GM19452 (cell line): ENCODE data around the gene CCDC146.
"Not testable (repeated sequence)": the region's sequence is repeated elsewhere in the genome, so short reads cannot be mapped to it uniquely, and the experiment has no call there.

Experiments
- ATAC-seq: cut with Tn5 transposase; IDR thresholded peaks from one replicate; pipeline ENCODE4 v1.9.1; 2021; ENCODE audit not compliant: unreplicated experiment

CCDC146 gene

GRCh38 chr7:77121860-77122681, at the start of gene CCDC146:
Gene CCDC146 (plus strand): TSS chr7:77122615. CDS start chr7:77167669, 45,054 bp downstream.
- ATAC-seq, result peak; percentile 98

GRCh38 chr7:77074786-77075396, 47.5 kb upstream of the CCDC146 start:
- ATAC-seq, result not testable (repeated sequence)

- ATAC-seq, result not testable (repeated sequence)
These were observed 45.4 kb upstream of the CCDC146 start for GRCh38 chr7:77077060-77077459.

- not testable (repeated sequence) for ATAC-seq
These were observed 43.3 kb upstream of the CCDC146 start for GRCh38 chr7:77079112-77079511.

- ATAC-seq, result not testable (repeated sequence)
These were observed 42.8 kb upstream of the CCDC146 start for GRCh38 chr7:77079624-77080023.

- ATAC-seq, result not testable (repeated sequence)
These were observed 42.2 kb upstream of the CCDC146 start for GRCh38 chr7:77080236-77080635.

- ATAC-seq, result not testable (repeated sequence)
These were observed 40.2 kb upstream of the CCDC146 start for GRCh38 chr7:77082192-77082591.

GRCh38 chr7:77092301-77092700, 30.1 kb upstream of the CCDC146 start:
- not testable (repeated sequence) for ATAC-seq

- ATAC-seq, result not testable (repeated sequence)
These were observed 21.9 kb upstream of the CCDC146 start for GRCh38 chr7:77100501-77100900.

- ATAC-seq, result not testable (repeated sequence)
These were observed 21.2 kb upstream of the CCDC146 start for GRCh38 chr7:77101187-77101586.

- ATAC-seq, result not testable (repeated sequence)
These were observed 19.7 kb upstream of the CCDC146 start for GRCh38 chr7:77102671-77103070.

- not testable (repeated sequence) for ATAC-seq
These were observed 16.5 kb upstream of the CCDC146 start for GRCh38 chr7:77105904-77106303.

- not testable (repeated sequence) for ATAC-seq
These were observed 14.8 kb upstream of the CCDC146 start for GRCh38 chr7:77107659-77108058.

- not testable (repeated sequence) for ATAC-seq
These were observed 14.1 kb upstream of the CCDC146 start for GRCh38 chr7:77108362-77108761.

GRCh38 chr7:77112719-77113306, 9.6 kb upstream of the CCDC146 start:
- not testable (repeated sequence) for ATAC-seq

- not testable (repeated sequence) for ATAC-seq
These were observed 3.1 kb downstream of the CCDC146 start for GRCh38 chr7:77125486-77125885.

- not testable (repeated sequence) for ATAC-seq
These were observed 4.6 kb downstream of the CCDC146 start for GRCh38 chr7:77127009-77127408.

- ATAC-seq, result peak; percentile 75
These were observed 6.4 kb downstream of the CCDC146 start for GRCh38 chr7:77128582-77129410.

- not testable (repeated sequence) for ATAC-seq
These were observed 9.4 kb downstream of the CCDC146 start for GRCh38 chr7:77131781-77132180.

GRCh38 chr7:77138668-77139067, 16.3 kb downstream of the CCDC146 start:
- not testable (repeated sequence) for ATAC-seq

- ATAC-seq, result not testable (repeated sequence)
These were observed 17.9 kb downstream of the CCDC146 start for GRCh38 chr7:77140291-77140690.
